ENCODE results near the gene POLE. TPM values are rescaled to one million over a fixed set of nuclear protein-coding genes. Genes with fewer than 3 reads are reported as not detected.

The POLE gene
- total and polyA plus RNA-seq, 2 donors from 2014 or later, result 5.3 to 23.0 TPM

DNA sequence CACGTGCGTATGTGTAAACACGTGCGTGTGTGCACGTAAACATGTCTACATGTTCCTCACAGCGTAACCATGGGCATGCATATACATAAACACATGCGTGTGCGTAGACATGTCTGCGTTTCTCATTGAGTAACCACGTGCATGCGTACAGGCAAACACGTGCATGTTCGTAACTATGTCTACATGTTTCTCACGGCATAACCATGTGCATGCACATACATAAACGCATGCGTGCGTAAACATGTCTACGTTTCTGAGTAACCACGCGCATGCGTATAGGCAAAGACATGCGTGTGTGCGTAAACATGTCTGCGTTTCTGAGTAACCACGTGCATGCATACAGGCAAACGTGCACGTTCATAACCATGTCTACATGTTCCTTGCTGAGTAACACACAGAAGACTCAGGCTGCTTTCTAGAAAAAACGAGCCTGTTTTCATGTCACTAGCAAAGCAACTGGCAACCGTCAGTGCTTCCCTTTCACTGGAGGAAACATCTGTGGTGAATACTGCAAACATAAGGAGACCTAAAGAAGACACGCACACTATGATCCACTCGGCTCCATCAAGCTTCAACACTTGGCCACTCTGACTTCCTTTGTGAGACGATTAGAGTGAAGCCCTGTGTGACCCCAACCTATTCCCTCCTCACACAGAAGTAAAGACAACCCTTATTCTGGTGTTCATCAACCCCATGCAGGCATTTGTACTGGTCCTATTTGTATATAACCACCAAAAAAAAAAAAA lies 28.8 kb downstream of the POLE start:
- TF ChIP-seq, protein P1, sequence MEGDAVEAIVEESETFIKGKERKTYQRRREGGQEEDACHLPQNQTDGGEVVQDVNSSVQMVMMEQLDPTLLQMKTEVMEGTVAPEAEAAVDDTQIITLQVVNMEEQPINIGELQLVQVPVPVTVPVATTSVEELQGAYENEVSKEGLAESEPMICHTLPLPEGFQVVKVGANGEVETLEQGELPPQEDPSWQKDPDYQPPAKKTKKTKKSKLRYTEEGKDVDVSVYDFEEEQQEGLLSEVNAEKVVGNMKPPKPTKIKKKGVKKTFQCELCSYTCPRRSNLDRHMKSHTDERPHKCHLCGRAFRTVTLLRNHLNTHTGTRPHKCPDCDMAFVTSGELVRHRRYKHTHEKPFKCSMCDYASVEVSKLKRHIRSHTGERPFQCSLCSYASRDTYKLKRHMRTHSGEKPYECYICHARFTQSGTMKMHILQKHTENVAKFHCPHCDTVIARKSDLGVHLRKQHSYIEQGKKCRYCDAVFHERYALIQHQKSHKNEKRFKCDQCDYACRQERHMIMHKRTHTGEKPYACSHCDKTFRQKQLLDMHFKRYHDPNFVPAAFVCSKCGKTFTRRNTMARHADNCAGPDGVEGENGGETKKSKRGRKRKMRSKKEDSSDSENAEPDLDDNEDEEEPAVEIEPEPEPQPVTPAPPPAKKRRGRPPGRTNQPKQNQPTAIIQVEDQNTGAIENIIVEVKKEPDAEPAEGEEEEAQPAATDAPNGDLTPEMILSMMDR (IDR thresholded peaks at IDR 0.05; ENCODE audit: borderline replicate concordance, extremely low read depth, insufficient read depth), result no peak
- Histone ChIP-seq H3K27me3 (ENCODE audit: control insufficient read depth, insufficient read depth, low read length) (no peaks in the 10 kb centered on the region), H3K4me3 (ENCODE audit: low read length in 3 of 3) (no peak overlapping the region), H3K4me1 (ENCODE audit: control insufficient read depth in 2 of 3, insufficient read depth in 2 of 3, low read depth in 1 of 3, low read length in 3 of 3) (no peaks in the 10 kb centered on the region), H3K27ac (ENCODE audit: low read depth in 2 of 2, low read length in 2 of 2) (no peak overlapping the region), H3K9me3 (ENCODE audit: control insufficient read depth in 2 of 3, insufficient read depth in 1 of 3, low read length in 3 of 3) (no peaks in the 10 kb centered on the region), H3K36me3 (ENCODE audit: control insufficient read depth in 2 of 3, insufficient read depth in 3 of 3, low read length in 3 of 3) (peaks cover 10 to 37% (median 17%) of the 10 kb centered on the region in 3 donors), H3K9ac (ENCODE audit: low read length in 3 of 3) (no peak overlapping the region)
- no peak for FAIRE-seq
- DNase-seq, result no peak
- intact Hi-C loops (cut with DNase I), result no loop called here

DNA sequence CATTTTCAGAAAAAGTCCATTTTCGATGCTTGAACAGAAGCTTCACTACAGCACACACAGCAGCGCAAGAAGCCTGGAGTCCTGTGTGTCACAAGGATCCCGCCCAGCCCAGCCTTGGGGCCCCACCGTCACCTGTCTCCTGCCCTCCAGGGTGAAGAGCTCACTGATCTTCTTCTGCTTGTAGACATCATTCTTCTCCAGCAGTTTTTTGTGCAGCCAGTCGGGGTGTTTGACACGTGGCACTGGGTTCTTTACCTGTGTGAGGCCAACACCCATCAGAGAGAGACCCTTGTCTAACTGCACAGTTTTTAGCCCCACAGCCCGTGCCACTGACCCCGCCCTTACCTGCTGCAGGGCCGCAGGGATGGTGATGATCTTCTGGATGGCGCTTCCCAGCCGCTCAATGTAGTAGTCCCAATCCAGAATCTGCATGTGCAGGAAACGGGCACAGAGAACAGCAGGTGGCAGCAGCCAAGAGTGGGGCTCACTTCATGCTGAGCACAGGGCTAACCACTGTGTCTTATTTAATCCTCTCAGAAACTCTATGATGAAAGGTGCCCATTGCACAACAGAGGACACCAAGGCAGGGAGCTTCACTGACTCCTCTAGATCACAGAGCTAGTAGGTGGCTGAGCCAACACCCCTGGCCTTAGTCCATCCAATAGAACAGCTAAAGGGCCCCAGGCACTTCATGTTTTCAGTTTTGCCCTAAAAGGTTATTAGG lies 30.0 kb downstream of the POLE start:
- H3K36me3 ChIP-seq (ENCODE audit: control insufficient read depth in 2 of 3, insufficient read depth in 3 of 3, low read length in 3 of 3), result peaks cover 10 to 36% (median 16%) of the 10 kb centered on the region in 3 donors
- no peak overlapping the region for H3K4me3 ChIP-seq (ENCODE audit: low read length in 3 of 3)
- H3K9me3 ChIP-seq (ENCODE audit: control insufficient read depth in 2 of 3, insufficient read depth in 1 of 3, low read length in 3 of 3), result no peaks in the 10 kb centered on the region
- no peak overlapping the region for H3K9ac ChIP-seq (ENCODE audit: low read length in 3 of 3)
- intact Hi-C loops (cut with DNase I), result no loop called here
- FAIRE-seq (no peak), DNase-seq (no peak)
- no peak overlapping the region for H3K27ac ChIP-seq (ENCODE audit: low read depth in 2 of 2, low read length in 2 of 2)
- no peaks in the 10 kb centered on the region for H3K4me1 ChIP-seq (ENCODE audit: control insufficient read depth in 2 of 3, insufficient read depth in 2 of 3, low read depth in 1 of 3, low read length in 3 of 3)
- TF ChIP-seq, protein P1 (IDR thresholded peaks at IDR 0.05; ENCODE audit: borderline replicate concordance, extremely low read depth, insufficient read depth), result no peak
- H3K27me3 ChIP-seq (ENCODE audit: control insufficient read depth, insufficient read depth, low read length), result no peaks in the 10 kb centered on the region

DNA sequence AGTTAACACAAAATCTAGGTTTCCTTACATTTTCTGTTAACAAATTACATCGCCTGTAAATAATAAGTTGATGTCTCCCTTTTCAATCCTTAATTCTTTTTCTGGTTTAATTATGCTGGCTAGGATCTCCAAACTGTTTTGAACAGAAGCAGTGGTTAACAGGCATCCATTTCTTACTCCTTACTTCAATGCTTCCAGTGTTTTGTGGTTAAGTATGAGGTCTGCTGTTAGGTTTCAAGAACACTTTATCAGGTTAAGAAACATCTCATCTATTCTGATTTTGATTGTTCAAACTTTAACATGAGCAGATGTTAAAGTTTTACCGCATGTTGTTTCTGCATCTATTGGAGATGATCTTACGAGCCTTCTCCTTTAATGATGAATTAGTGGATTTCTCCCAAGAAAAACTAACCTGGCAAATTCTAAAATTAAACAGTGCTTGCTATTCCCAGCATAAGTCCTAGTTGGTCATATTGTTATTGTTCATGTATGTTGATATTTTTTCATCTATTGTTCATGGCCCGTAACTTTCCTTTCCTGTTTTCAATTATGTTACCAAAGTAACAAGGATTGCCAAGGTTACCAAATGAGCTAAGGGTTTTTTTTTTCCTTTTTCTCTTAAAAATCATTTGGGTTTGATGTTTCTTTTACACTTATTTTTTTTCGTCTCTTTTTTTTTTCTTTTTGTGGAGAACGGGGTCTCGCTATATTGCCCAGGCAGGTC lies 33.4 kb downstream of the POLE start:
- no peak overlapping the region for H3K27ac ChIP-seq (ENCODE audit: low read depth in 2 of 2, low read length in 2 of 2)
- no peak overlapping the region for H3K9ac ChIP-seq (ENCODE audit: low read length in 3 of 3)
- H3K4me1 ChIP-seq (ENCODE audit: control insufficient read depth in 2 of 3, insufficient read depth in 2 of 3, low read depth in 1 of 3, low read length in 3 of 3), result no peaks in the 10 kb centered on the region
- FAIRE-seq (no peak), DNase-seq (no peak)
- H3K4me3 ChIP-seq (ENCODE audit: low read length in 3 of 3), result no peak overlapping the region
- intact Hi-C loops (cut with DNase I), result no loop called here
- no peaks in the 10 kb centered on the region for H3K27me3 ChIP-seq (ENCODE audit: control insufficient read depth, insufficient read depth, low read length)
- H3K36me3 ChIP-seq (ENCODE audit: control insufficient read depth in 2 of 3, insufficient read depth in 3 of 3, low read length in 3 of 3), result peaks cover 9 to 24% (median 10%) of the 10 kb centered on the region in 3 donors
- H3K9me3 ChIP-seq (ENCODE audit: control insufficient read depth in 2 of 3, insufficient read depth in 1 of 3, low read length in 3 of 3), result no peaks in the 10 kb centered on the region
- TF ChIP-seq, protein P1 (IDR thresholded peaks at IDR 0.05; ENCODE audit: borderline replicate concordance, extremely low read depth, insufficient read depth), result no peak

All from kidney (tissue), 14 donors.